Measurements from ENCODE around the gene POFUT2.

Gene POFUT2

DNA sequence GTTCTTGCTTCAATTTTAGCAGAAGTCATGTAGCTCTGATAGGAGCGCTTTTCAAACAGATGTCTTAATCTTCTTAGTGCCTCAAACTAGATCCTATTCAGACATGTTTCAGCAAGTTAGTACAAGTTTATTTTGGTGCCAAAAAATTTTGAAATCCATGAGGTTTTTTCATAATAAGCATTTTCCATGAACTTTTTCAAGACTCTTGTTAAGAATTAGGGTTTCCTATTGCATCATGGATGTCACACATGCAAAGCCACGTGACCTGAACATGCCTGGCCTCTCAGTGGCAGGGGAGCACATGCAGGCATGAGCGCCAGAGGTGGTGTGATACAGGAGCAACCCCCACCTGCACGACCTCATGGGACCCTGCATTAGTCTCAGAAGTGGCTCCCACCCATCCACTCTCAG lies 67.6 kb downstream of the POFUT2 start:
- DNase-seq (ENCODE audit: low read depth) = no peak
- H3K4me3 ChIP-seq (ENCODE audit: low read depth, low read length) = no peak overlapping the region
- TF ChIP-seq, protein P1, sequence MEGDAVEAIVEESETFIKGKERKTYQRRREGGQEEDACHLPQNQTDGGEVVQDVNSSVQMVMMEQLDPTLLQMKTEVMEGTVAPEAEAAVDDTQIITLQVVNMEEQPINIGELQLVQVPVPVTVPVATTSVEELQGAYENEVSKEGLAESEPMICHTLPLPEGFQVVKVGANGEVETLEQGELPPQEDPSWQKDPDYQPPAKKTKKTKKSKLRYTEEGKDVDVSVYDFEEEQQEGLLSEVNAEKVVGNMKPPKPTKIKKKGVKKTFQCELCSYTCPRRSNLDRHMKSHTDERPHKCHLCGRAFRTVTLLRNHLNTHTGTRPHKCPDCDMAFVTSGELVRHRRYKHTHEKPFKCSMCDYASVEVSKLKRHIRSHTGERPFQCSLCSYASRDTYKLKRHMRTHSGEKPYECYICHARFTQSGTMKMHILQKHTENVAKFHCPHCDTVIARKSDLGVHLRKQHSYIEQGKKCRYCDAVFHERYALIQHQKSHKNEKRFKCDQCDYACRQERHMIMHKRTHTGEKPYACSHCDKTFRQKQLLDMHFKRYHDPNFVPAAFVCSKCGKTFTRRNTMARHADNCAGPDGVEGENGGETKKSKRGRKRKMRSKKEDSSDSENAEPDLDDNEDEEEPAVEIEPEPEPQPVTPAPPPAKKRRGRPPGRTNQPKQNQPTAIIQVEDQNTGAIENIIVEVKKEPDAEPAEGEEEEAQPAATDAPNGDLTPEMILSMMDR (IDR thresholded peaks at IDR 0.05; ENCODE audit: insufficient read depth, low read depth, low read length, missing control alignments) = no peak

DNA sequence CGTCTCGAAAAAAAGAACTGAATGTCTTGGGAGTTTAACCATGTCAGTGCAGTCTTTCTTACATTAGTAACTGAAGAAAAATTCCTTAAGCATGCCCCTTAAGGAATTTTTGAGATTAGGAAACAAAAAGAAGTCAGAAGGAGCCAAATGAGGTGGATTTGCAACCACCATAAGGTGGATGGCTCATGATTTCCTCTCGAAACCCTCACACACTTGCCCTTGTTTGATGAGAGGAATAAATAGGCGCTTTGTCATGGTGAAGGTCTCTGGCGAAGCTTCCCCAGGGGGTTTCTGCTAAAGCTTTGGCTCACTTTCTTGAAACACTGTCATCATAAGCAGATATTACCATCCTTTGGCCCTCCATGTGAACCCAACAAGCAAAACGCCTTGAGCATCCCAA lies 68.2 kb downstream of the POFUT2 start:
- no peak overlapping the region for H3K4me3 ChIP-seq (ENCODE audit: low read depth, low read length)
- no peak for DNase-seq (ENCODE audit: low read depth)
- TF ChIP-seq, protein P1 (IDR thresholded peaks at IDR 0.05; ENCODE audit: insufficient read depth, low read depth, low read length, missing control alignments) = no peak

DNA sequence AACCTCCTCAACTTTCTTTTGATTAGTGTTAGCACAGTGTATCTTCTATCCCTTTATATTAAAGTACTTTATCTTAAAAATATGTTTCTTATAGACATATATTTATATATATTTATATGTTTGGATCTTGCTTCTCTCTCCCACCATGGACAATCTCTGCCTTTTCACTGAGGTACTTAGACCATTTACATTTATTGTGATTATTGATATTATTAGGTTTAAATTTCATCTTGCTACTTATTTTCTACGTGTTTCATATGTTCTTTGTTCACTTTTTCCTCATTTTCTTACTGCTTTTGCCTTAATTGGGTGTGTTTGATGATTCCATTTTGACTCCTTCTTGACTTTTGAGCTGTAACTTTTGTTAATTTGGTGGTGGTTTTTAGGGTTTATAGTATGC lies 70.7 kb downstream of the POFUT2 start:
- no peak for DNase-seq (ENCODE audit: low read depth)
- TF ChIP-seq, protein P1 (IDR thresholded peaks at IDR 0.05; ENCODE audit: insufficient read depth, low read depth, low read length, missing control alignments) = no peak
- no peak overlapping the region for H3K4me3 ChIP-seq (ENCODE audit: low read depth, low read length)

DNA sequence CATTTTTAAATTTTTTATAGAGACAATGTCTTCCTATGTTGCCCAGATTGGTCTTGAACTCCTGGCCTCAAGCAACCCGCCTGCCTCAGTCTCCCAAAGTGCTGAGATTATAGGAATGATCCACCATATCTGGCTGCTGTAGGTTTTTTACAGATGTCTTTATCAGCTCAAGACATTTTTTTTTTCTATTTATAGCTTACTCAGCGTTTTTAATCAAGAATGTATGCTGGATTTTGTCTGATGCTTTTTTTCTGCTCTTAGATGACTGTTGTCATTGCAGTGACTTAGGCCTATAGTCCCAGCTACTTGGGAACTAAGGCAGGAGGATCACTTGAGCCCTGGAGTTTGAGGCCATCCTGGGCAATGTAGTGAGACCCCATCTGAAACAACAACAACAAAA lies 72.5 kb downstream of the POFUT2 start:
- no peak overlapping the region for H3K4me3 ChIP-seq (ENCODE audit: low read depth, low read length)
- TF ChIP-seq, protein P1 (IDR thresholded peaks at IDR 0.05; ENCODE audit: insufficient read depth, low read depth, low read length, missing control alignments) = no peak
- no peak for DNase-seq (ENCODE audit: low read depth)
